Stimulated activated CD8-positive, alpha-beta memory T cell treated with anti-CD3 and anti-CD28 coated beads, Interleukin-12 subunit alpha, Interleukin-12 subunit beta, amount 100 ng/mL, for 24 hours (primary cell): ENCODE results near the gene CHCHD6.

Experiments used
- DNase-seq: peaks from one replicate; pipeline ENCODE4 v3.0.0-alpha.2; 2020; ENCODE audit errors: extremely low read depth

Gene CHCHD6

GRCh38 chr3:126895178-126896066 is 191.4 kb downstream of the CHCHD6 start:
- no peak for DNase-seq

- DNase-seq: no peak
Measured at GRCh38 chr3:126896067-126896441, 192.0 kb downstream of the CHCHD6 start.

GRCh38 chr3:126896968-126897367 is 192.9 kb downstream of the CHCHD6 start:
- no peak for DNase-seq

- DNase-seq: no peak
Measured at GRCh38 chr3:126897943-126898342, 193.9 kb downstream of the CHCHD6 start.

GRCh38 chr3:126900859-126901540 is 197.0 kb downstream of the CHCHD6 start:
- no peak for DNase-seq

GRCh38 chr3:126901631-126902030 is 197.6 kb downstream of the CHCHD6 start:
- DNase-seq: no peak

GRCh38 chr3:126903521-126903920 is 199.5 kb downstream of the CHCHD6 start:
- DNase-seq: no peak

- no peak for DNase-seq
Measured at GRCh38 chr3:126907557-126907956, 203.5 kb downstream of the CHCHD6 start.

GRCh38 chr3:126908752-126909275 is 204.8 kb downstream of the CHCHD6 start:
- DNase-seq: no peak

GRCh38 chr3:126910231-126910630 is 206.2 kb downstream of the CHCHD6 start:
- no peak for DNase-seq

- DNase-seq: peak; percentile 22
Measured at GRCh38 chr3:126911162-126912026, 207.4 kb downstream of the CHCHD6 start.

- DNase-seq: no peak
Measured at GRCh38 chr3:126912027-126912422, 208.0 kb downstream of the CHCHD6 start.

- DNase-seq: no peak
Measured at GRCh38 chr3:126912491-126913195, 208.6 kb downstream of the CHCHD6 start.

GRCh38 chr3:126913524-126913923 is 209.5 kb downstream of the CHCHD6 start:
- DNase-seq: no peak

- no peak for DNase-seq
Measured at GRCh38 chr3:126914226-126914625, 210.2 kb downstream of the CHCHD6 start.

GRCh38 chr3:126915015-126915414 is 211.0 kb downstream of the CHCHD6 start:
- no peak for DNase-seq

GRCh38 chr3:126916546-126916945 is 212.5 kb downstream of the CHCHD6 start:
- DNase-seq: no peak

GRCh38 chr3:126917232-126917804 is 213.3 kb downstream of the CHCHD6 start:
- no peak for DNase-seq

GRCh38 chr3:126918355-126918821 is 214.3 kb downstream of the CHCHD6 start:
- DNase-seq: no peak

GRCh38 chr3:126921085-126921824 is 217.2 kb downstream of the CHCHD6 start:
- DNase-seq: no peak
